HG03280 (cell line): ENCODE data around the gene EPN3.

ENCODE experiments used
- ATAC-seq: cut with Tn5 transposase; IDR thresholded peaks from one replicate; pipeline ENCODE4 v1.9.1; 2021; ENCODE audit warnings: mild to moderate bottlenecking, moderate library complexity; ENCODE audit not compliant: unreplicated experiment

Gene EPN3

DNA sequence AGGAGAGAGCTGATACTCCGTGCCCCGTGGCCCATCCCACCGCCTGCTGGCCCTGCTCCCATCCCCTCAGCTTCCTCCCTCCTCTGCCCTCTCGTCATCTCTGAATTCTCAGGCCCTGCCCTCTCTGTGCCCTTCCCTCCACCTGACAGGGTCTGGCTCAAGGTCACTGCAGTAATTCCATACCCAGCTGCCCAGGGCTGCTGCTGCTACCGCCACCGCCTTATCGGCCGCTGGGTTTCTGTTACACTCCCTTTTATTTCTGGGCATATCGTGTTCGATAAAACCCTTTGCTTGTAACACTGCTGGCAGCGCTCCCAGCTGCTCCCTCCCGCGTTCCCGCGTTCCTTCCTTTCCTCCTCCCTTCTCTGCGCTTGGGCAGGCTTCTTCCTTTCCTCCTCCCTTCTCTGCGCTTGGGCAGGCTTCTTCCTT, 1.2 kb downstream of the EPN3 start:
- no peak for ATAC-seq

DNA sequence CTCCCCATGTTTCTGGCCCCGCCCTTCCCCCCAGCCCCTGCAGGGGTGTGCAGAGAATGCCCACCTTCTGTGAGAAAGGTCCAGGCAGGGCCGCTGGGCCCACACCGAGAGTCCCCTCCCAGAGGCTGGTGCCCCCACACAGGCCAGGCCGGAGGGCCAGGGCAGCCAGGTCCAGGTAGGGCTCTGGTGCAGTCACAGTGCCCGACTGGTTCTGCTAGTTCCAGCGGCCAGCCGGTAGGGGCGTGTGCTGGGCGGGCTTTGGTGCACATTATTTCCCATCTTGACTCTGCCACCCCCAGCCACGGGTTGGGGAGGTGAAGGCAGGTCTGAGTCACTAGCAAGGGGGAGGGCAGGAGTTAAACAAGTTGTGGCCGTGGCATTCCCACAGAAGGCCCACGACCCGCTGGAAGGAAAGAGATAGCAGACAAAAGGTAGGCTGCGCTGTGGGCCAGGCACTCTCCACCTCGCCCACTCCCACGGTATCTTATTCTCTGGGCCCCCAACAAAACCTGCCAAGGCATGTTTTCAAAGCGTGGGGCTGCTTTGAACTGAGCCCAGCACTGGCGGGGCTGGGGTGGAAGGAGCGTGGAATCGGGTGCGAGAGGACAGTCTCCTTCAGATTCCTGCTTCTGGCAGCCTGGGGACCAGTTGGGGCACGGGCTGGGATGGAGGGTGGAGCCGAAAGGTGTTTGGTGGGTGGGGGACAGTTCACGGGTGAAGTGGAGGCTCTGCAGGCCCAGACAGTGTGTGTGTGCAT, 1.9 kb downstream of the EPN3 start:
- no peak for ATAC-seq

DNA sequence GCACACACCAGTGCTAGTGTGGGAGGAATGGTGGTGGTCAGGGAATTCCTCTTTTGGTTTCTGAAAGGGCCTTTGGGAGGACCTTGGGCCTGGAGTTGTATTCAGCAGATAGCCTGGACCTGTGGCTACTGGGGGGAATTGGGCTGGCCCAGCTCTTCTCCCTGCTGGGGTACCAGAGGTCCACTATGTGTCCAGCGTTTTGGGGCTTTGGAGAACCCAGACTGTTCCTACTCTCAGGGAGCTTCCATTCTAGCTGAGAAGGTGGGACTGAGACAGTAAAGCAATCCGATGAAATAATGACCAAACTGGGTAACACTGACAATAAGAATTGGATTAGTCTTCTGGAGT, 2.4 kb downstream of the EPN3 start:
- no peak for ATAC-seq

DNA sequence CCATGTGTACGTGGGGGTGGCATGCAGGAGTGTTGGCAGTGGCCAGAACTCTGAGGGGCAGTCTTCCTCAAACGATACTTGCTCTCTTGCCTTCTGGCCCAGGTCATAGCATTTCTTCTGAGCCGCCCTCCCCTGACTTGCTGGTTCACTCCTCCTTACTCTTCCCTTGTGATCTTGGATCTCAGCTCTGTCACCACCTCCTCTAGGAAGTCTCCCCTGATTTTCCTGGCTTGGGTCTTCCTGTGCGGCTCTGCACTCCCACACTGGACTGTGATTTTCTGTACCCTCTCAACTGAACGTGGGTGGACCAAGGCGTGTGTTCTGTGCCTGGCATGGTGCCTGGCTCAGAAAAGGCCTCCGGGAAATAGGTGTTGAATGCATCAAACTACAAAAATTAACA, 2.9 kb downstream of the EPN3 start:
- ATAC-seq, result no peak

DNA sequence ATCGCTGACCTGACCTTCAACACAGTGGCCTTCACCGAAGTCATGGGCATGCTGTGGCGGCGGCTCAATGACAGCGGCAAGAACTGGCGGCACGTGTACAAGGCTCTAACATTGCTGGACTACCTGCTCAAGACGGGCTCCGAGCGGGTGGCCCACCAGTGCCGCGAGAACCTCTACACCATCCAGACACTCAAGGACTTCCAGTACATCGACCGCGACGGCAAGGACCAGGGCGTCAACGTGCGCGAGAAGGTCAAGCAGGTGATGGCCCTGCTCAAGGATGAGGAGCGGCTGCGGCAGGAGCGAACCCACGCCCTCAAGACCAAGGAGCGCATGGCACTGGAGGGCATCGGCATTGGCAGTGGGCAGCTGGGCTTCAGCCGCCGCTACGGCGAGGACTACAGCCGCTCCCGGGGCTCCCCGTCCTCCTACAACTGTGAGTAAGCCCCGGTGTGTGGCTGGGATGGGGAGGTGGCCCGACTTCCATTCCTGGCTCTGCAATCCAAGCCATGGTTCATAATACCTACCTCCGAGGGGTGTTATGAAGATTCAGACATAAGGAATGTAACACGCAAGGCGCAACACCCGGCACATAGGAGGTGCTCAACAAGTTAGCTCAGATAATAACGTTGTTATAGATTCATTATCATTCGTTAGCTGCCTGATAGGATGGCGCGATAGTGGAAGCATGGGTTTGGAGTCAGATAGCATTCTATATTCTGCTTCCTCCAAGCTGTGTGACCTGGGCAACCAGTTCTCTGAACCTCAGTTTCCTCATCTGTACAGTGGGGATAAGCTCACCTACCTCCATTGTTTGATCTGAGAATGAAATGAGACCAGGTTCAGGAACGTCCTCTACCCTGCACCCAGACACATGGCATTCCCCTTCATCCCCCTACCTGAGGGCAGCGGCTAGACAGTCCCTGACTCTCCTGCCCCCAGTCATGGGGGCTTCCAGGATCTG, 4.4 kb downstream of the EPN3 start:
- no peak for ATAC-seq

DNA sequence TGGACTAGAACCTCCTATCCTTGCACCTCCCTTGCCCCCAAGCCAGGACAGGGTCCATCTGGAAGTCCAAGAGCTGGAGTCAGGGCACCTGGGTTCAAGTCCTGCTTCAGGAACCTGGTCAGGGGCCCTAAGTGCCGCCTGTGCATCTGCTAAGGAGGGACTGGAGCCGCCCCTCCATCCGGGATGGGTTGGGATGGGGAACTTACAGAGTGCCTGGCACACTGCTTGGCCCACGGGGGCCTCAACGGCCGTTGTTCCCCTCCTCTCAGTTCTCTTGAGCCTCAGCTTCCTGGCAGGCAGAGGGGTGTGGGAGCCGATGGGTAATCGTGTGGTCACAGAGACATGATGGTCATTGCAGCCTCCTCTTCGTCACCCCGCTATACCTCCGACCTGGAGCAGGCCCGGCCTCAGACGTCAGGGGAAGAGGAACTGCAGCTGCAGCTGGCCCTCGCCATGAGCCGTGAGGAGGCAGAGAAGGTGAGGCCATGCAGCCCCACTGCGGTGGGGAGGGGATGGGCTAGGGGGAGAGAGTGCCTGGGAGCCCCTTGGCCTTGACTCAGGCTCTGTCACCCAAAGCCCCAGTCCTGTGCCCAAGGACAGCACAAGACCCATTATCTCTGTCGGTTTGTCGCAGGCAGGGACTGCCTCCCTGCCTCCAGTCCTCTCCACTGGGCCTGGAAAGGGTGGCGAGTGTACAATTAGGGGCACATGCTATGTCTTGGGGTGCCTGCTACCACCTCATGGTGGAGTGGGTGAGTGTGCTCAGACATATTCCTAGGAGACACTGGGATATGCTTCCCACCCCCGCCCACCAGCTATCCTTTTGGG, 5.4 kb downstream of the EPN3 start:
- ATAC-seq, result no peak

DNA sequence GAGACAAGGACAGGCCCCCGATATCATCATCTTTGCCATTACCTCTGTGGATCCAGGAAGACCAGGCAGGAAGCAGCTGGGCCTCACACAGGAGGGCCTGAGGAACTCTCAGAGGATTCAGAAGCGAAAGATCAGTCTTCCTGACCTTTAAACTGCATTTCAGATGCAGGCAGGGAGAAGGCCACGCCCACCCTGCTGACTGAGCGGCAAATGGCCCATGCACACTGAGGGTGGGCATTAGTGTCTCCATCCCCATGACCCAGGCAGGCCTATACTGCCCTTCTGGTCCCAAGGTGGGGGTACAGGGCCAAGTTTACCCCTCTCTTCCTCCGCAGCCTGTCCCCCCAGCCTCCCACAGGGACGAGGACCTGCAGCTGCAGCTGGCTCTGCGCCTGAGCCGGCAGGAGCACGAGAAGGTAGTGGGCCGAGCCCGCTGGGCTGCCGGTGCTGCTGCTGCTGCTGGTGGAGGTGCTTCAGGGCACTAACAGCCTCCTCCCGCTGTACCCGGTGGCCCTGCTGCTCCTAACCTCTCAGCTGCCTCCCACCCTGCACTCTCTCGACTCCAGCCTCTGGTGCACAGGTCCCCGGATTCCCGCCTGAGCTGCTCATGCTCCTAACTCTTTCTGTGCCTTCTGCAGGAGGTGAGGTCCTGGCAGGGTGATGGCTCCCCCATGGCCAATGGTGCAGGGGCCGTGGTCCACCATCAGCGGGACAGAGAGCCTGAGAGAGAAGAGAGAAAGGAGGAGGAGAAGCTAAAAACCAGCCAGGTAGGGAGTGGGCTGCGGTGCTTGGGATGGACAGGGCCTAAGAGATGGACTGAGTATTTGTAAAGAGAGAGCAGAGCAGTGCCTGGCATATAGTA, 6.2 kb downstream of the EPN3 start:
- ATAC-seq, result no peak

DNA sequence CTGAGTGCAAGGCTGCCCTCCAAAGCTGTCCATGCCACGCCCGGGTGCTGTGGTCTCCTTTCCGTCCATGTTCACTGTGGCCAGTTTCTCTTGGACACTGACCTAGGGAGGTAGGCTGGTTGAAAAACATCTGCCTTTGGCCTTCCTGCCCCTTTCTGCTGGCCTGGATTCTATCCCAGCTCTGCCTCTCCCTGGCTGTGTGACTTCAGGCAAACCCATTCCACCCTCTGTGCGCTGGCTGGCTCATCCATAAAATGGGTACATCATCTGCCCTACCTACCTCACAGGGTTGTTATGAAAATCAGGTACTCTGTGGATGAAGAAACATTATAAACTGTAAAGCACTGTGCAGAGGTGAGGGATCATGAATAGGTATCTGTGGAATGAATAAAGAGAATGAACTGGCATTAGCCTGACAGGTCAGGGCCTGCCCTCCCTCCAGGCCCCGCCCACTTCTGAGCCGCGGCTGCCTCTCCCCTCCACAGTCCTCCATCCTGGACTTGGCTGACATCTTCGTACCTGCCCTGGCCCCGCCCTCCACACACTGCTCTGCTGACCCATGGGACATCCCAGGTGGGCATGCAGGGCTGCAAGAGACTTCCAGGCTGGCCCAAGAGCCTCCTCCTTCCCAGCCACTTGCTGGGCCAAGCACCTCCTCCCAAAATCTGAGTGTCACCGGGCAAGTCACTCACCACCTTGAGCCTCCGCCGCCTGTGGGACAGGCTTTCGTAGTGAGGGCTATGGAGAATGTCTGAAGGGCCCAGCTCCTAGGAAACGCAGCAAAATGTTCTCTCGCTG, 7.4 kb downstream of the EPN3 start:
- no peak for ATAC-seq

DNA sequence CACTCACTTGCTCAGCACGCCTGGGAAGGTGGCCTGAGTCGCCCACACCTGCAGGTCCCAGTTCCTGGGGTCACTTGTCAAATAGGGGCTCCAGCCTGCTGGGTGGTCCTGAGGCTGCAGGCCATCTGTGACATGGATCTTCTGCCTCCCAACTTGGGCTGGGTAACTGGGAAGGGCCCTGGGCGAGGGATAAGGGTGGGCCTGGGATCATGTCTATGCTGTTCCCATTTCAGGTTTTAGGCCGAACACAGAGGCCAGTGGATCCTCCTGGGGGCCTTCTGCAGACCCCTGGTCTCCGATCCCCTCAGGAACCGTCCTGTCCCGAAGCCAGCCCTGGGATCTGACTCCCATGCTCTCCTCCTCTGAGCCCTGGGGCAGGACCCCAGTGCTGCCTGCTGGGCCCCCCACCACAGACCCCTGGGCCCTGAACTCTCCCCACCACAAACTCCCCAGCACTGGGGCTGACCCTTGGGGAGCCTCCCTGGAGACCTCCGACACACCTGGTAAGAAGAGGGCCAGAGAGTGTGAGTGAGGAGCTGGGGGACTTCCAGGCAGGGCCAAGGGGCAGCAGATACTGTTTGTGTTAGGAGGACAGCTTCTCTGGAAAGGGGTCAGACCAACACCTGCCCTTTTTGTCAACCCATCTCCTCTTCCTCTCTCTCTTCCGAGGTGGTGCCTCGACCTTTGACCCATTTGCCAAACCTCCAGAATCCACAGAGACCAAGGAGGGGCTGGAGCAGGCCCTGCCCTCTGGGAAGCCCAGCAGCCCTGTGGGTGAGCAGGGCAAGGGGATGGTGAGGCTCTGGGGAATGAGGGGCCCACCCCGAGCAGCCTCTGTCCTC, 8.2 kb downstream of the EPN3 start:
- no peak for ATAC-seq

DNA sequence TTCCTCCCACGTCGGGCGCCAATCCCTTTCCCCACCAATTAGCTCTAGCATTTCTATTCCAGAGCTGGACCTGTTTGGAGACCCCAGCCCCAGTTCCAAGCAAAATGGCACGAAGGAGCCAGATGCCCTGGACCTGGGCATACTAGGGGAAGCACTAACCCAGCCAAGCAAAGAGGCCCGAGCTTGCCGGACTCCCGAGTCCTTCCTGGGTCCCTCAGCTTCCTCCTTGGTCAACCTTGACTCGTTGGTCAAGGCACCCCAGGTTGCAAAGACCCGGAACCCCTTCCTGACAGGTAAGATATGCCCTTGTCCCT, 8.8 kb downstream of the EPN3 start:
- no peak for ATAC-seq

DNA sequence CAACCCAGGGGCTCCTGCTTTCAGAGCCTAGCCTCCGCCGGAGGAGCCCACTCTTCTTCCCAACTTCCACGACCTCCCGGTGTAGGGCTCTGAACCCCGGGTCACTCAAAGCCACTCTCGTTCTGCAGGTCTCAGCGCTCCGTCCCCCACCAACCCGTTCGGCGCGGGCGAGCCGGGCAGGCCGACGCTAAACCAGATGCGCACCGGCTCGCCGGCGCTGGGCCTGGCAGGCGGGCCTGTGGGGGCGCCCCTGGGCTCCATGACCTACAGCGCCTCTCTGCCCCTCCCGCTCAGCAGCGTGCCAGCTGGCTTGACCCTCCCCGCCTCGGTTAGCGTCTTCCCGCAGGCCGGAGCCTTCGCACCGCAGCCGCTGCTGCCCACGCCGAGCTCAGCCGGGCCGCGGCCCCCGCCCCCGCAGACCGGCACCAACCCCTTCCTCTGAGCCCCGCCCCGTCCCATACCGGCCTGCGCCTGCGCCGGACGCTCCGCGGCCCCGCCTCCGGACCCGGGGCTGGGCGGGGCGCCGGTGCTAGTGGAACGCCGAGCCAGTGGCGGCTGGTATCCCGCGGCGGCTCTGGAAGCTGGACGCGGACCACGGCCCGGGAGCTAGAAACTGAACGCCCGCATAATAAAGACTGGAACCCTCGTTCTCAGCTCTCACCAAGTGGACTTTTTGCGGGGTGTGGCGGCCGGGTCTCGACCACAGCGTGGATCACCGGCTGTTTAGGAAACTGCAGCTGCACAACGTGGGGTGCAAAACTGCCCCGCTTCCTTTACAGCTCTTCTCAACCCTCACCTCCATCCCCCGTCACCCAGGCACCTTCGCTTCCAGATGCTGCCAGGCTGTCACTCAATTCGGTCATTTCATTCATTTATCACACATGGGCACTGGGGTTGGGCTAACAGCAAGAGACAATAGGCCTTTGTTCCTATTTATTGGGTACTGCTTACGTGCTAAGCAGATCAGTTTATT, 9.5 kb downstream of the EPN3 start:
- peak; percentile 84 for ATAC-seq

DNA sequence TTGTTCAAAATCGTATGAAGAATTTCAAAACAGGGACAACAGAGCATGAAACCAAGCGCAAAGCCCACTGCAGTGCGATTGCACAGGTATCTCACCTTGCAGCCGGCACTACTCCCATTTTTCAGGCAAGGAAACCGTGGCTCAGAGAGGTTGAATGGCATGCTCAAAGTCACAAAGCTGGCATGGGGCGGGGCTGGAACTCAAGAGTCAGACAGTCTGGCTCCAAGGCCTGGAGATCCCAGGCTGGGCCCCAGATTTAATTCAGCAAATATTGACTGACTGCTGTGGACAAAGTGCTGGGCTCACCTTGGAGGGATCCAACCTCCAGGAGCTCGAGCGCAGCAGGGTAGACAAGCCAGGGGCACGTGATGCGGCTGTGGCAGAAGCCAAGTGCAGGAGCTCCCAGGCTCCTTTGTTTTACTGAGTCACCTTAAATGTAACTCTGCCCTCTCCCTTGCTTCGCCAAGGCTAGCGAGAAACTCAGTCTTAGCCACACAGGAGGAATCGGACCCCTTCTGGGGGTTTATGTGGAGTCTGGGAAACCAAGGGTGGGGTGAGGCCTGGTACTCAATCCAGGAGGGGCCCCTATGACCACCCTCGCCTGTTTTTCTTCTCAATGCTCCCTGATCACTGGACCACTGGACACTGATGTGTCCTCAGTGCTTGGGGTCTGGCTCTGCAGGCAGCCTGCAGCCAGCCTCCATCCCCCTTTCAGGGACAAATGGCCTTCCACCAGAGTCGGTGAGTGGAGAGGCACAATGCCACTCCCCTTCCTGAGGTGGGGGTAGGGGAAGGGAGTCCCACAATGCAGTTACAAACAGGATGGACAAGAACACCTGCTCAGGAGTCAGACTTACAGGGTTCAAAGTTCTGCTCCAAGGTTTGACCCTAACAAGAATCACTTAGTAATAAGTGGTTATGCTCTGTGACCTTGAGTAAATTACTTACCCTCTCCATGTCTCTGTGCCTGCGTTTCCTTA, 10.6 kb downstream of the EPN3 start:
- no peak for ATAC-seq

DNA sequence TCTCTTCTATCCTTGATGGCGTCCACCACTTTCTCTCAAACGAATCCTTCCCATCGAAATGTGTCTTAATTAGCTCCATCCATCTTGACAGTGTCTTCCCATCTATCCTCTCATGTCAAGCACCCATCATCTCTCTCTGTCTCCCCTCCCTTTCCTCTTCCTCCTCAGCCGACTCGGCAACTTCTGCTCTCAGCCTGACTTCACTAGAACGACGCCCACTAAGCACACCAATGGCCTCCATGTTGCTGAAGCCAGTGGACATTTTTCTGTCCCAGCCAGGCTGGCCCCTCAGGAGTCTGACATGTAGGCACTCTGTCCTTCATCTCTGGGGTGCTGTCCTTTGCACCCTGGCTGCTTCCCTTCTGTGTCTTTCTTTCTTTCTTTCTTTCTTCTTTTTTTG, 12.0 kb downstream of the EPN3 start:
- ATAC-seq, result no peak

DNA sequence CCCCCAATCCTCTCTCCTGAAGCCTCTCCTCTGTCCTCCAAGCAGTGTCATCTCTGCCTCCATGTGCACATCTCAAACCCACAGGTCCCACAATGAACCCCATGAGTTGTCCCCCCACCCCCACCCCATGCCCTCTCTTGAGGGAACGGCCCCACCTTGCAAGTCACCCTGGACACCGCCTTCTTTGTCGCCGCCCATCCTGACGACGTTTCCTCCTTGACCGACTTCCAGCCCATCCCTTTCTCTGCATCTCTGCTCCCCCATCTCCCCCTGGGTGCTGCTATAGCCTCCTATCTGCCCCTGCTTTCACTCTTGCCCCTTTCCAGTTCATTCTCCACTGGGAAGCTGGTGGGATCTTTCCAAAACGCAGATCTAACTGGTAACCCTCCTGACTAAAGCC, 12.8 kb downstream of the EPN3 start:
- no peak for ATAC-seq

DNA sequence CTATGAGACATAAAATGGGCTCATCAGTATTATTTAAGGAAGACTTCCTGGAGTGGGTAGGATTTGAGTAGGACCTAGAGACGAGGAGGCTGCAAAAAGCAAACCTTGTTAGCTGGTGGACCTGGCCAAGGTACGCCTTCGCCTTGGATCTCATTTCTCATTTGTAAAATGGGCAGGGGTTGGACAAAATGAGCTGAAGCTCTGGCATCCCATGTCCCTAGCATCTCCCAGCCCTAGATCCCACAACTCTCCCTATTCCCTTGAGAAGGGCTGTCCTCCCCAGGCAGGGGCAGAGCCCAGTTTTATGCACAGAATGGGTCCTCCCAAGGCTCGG, 14.1 kb downstream of the EPN3 start:
- ATAC-seq, result no peak

DNA sequence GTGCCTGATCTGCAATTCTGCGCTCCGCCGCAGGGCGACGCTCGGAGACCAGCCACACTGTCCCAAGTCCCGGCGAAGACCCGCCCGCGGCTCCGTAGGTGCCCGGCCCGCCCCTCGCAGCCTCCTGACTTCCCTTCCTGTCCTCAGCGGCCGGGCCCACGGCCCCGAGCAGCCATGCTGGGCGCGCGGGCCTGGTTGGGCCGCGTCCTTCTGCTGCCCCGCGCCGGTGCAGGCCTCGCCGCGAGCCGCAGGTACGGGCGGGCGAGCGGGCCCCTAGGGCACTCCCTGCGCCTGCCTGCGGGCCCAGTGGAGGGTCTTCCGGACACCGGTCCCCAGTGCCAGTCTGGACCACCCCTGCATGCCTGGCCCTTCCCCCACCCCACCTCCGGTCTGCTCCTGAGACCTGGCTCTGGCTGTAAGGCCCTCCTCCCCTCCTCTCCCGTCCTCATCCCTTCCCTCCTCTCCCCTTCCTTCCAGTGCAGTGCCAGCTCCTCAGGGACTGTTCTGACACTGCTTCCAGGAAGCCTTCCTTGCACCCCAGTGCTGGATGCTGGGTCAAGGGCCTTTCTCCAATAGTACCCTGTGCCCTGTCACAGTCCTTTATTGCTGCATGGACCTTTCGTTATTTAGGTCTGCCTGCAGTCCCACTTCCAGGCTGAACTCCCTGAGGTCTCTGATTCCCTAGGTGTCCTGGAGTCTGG, 14.7 kb downstream of the EPN3 start, which contains the start of gene SPATA20:
Gene SPATA20, plus strand, starts transcription at position 140 of the 701 bp plus-strand sequence. Its CDS starts 35 bp downstream, at position 175.
- peak; percentile 68 for ATAC-seq
